Measurements from ENCODE around the gene DOCK1. TPM values are rescaled to one million over a fixed set of nuclear protein-coding genes. Genes with fewer than 3 reads are reported as not detected.

DOCK1 gene
- total RNA-seq, 4 donors from 2014 or later, result 31.3 to 82.3 (median 44.1) TPM

GRCh38 chr10:127100983-127101615, 195.9 kb downstream of the DOCK1 start:
- TF ChIP-seq CTCF (IDR thresholded peaks at IDR 0.05), result no peak
- DNase-seq (ENCODE audit: low spot score), result no peak
- ATAC-seq (ENCODE audit: low FRiP score), result no peak

- no peak for ATAC-seq (ENCODE audit: low FRiP score)
- TF ChIP-seq CTCF (IDR thresholded peaks at IDR 0.05), result no peak
- no peak for DNase-seq (ENCODE audit: low spot score)
Observed at GRCh38 chr10:127102176-127102575, 196.9 kb downstream of the DOCK1 start.

- DNase-seq (ENCODE audit: low spot score), result no peak
- no peak for ATAC-seq (ENCODE audit: low FRiP score)
- no peak for TF ChIP-seq CTCF (IDR thresholded peaks at IDR 0.05)
Observed at GRCh38 chr10:127115100-127115499, 209.9 kb downstream of the DOCK1 start.

GRCh38 chr10:127117125-127117524, 211.9 kb downstream of the DOCK1 start:
- TF ChIP-seq CTCF (IDR thresholded peaks at IDR 0.05), result no peak
- DNase-seq (ENCODE audit: low spot score) (no peak), ATAC-seq (ENCODE audit: low FRiP score) (no peak)

GRCh38 chr10:127118034-127118433, 212.8 kb downstream of the DOCK1 start:
- ATAC-seq (ENCODE audit: low FRiP score), result no peak
- DNase-seq (ENCODE audit: low spot score), result no peak
- no peak for TF ChIP-seq CTCF (IDR thresholded peaks at IDR 0.05)

GRCh38 chr10:127119936-127120335, 214.7 kb downstream of the DOCK1 start:
- ATAC-seq (ENCODE audit: low FRiP score) (no peak), DNase-seq (ENCODE audit: low spot score) (no peak)
- no peak for TF ChIP-seq CTCF (IDR thresholded peaks at IDR 0.05)

GRCh38 chr10:127122831-127123230, 217.6 kb downstream of the DOCK1 start:
- DNase-seq (ENCODE audit: low spot score), result no peak
- no peak for ATAC-seq (ENCODE audit: low FRiP score)
- TF ChIP-seq CTCF (IDR thresholded peaks at IDR 0.05), result no peak

Data from omental fat pad (tissue), 4 donors.